Left cardiac atrium (tissue), 2 donors: ENCODE data around the gene RHBDD2. TPM values are rescaled to one million over a fixed set of nuclear protein-coding genes. Genes with fewer than 3 reads are reported as not detected.

Source experiments
- microRNA-seq, 2 donors: library from miRNA; unstranded; fragments of <30 nt; microRNA quantifications; one replicate each; pipeline ENCODE4 v1.2.0, GENCODE V29; 2020
- total RNA-seq, 2 donors: library from RNA; stranded (reverse); fragmentation: NEBNext Ultra II Directional; extraction: Animal tissue kit (Norgen Biotek cat#: 25700); gene quantifications; one replicate each; pipeline ENCODE4 v1.2.1, GENCODE V29; 2021
- donor health status: DM: no; HTN: yes; CAD: no; lungs with severe emphysema.
- donor health status: DM: yes; HTN: yes; CAD: no.

Gene RHBDD2
- total RNA-seq, 2 donors from 2014 or later = 26.5 to 41.8 TPM

Small RNA genes within 50 kb of the gene (microRNA-seq; reads per million reads assigned to microRNA genes)
- 0.20 to 0.27 reads per million in 2 donors for gene MIR4651

Other genes with a start within 250 kb of the RHBDD2 start
- gene HIP1, start 140.1 kb upstream of the RHBDD2 start, total RNA-seq = 10 to 100 TPM; 15.1 to 15.5 TPM
- gene CCL26, start 106.8 kb upstream of the RHBDD2 start, total RNA-seq = 1 to 10 TPM in 1 of 2 donors, under 1 TPM in 1; 0.47 to 3.2 TPM
- gene CCL24, start 65.2 kb upstream of the RHBDD2 start, total RNA-seq = under 1 TPM in 1 of 2 donors, not detected in 1; 0.56 TPM
- 100 to 1,000 TPM in 1 of 2 donors, 10 to 100 TPM in 1; 60.6 to 128 TPM for gene POR, start 36.1 kb downstream of the RHBDD2 start, total RNA-seq
- gene TMEM120A, start 115.6 kb downstream of the RHBDD2 start, total RNA-seq = 10 to 100 TPM; 63.5 to 98.3 TPM
- gene STYXL1, start 169.0 kb downstream of the RHBDD2 start, total RNA-seq = 10 to 100 TPM in 1 of 2 donors, 1 to 10 TPM in 1; 8.2 to 24.1 TPM
- gene MDH2, start 169.1 kb downstream of the RHBDD2 start, total RNA-seq = 100 to 1,000 TPM; 339 to 374 TPM